HEK293T (cell line): Measurements from ENCODE around the gene PLOD2.

ENCODE experiments used
- NFRKB ChIP-seq: fragments of 450-650 bp; IDR thresholded peaks from 2 replicates; pipeline ENCODE4 v1.6.1; 2016; ENCODE audit warnings: mild to moderate bottlenecking, moderate library complexity
- TARDBP ChIP-seq: fragments of 450-650 bp; IDR thresholded peaks from 2 replicates; pipeline ENCODE4 v1.6.1; 2016
- TF ChIP-seq, protein P1 (sequence below): fragments of 450-650 bp; IDR thresholded peaks from 2 replicates; pipeline ENCODE4 v1.6.1; 2016

DNA sequence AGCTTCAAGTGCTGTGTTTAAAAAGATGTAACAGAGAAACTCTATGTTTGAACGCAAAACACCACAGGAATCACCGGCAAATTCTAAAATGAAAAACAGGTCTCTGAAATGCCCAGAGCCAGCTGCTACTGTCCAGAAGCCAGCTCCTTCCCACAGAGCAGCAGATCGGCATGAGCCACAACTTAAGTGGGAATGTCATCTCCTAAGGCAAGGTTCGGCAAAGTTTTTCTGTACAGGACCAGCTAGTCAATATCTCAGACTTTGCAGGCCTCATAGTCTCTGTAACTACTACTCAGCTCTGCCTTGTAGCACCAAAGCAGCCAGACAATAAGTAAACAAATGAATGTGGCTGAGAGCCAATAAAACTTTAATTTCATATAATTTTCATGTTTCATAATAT lies 4.9 kb downstream of the PLOD2 start:
- TF ChIP-seq, protein P1, sequence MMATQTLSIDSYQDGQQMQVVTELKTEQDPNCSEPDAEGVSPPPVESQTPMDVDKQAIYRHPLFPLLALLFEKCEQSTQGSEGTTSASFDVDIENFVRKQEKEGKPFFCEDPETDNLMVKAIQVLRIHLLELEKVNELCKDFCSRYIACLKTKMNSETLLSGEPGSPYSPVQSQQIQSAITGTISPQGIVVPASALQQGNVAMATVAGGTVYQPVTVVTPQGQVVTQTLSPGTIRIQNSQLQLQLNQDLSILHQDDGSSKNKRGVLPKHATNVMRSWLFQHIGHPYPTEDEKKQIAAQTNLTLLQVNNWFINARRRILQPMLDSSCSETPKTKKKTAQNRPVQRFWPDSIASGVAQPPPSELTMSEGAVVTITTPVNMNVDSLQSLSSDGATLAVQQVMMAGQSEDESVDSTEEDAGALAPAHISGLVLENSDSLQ, result no peak
- TF ChIP-seq TARDBP, result no peak
- TF ChIP-seq NFRKB, result no peak
